Fibroblast of lung (primary cell): ENCODE data around the gene TACSTD2. TPM values are rescaled to one million over a fixed set of nuclear protein-coding genes. Genes with fewer than 3 reads are reported as not detected.
"Not testable (repeated sequence)": the region's sequence is repeated elsewhere in the genome, so short reads cannot be mapped to it uniquely, and the experiment has no call there.

Experiments
- DNase-seq, 2 donors: peaks; one replicate each; pipeline versions ENCODE4 v3.0.0 to v3.0.0-alpha.2; 2010; ENCODE audit warnings: low read depth in 2 of 2
- H2AFZ ChIP-seq: 2 replicates; pipeline ENCODE4 v1.5.1; 2012; ENCODE audit warnings: low read length, control low read depth, inconsistent platforms
- H3K27ac ChIP-seq: 2 replicates; pipeline ENCODE4 v1.5.1; 2011; ENCODE audit warnings: low read length, control low read depth; ENCODE audit not compliant: insufficient read depth
- H3K27me3 ChIP-seq: 2 replicates; pipeline ENCODE4 v1.5.1; 2011; ENCODE audit warnings: mild to moderate bottlenecking, low read length; ENCODE audit not compliant: control insufficient read depth, insufficient read depth
- H3K36me3 ChIP-seq: 2 replicates; pipeline ENCODE4 v1.5.1; 2011; ENCODE audit warnings: low read length; ENCODE audit not compliant: control insufficient read depth, insufficient read depth
- H3K4me1 ChIP-seq: 2 replicates; pipeline ENCODE4 v1.5.1; 2011; ENCODE audit warnings: low read length; ENCODE audit not compliant: control insufficient read depth, insufficient read depth; ENCODE audit errors: extremely low read depth
- H3K4me2 ChIP-seq: 2 replicates; pipeline ENCODE4 v1.5.1; 2011; ENCODE audit warnings: low read length, control low read depth; ENCODE audit not compliant: insufficient read depth; ENCODE audit errors: extremely low read depth
- H3K4me3 ChIP-seq, 4 experiments: fragments of 200-600 bp in 1 of 4; sonication (generic) in 1 of 4; replicated peaks in 1 of 4; 2 replicates each; pipeline ENCODE4 v1.5.1; 2011 to 2016; ENCODE audit warnings: low read length in 4 of 4, low read depth in 3 of 4, mild to moderate bottlenecking in 3 of 4, control low read depth in 2 of 4, inconsistent platforms in 1 of 4, mixed read lengths in 1 of 4; ENCODE audit not compliant: insufficient read depth in 1 of 4; ENCODE audit errors: control extremely low read depth in 1 of 4
- H3K79me2 ChIP-seq: 2 replicates; pipeline ENCODE4 v1.5.1; 2012; ENCODE audit warnings: mild to moderate bottlenecking, low read length, inconsistent platforms; ENCODE audit not compliant: control insufficient read depth, insufficient read depth
- H3K9ac ChIP-seq: 2 replicates; pipeline ENCODE4 v1.5.1; 2011; ENCODE audit warnings: mild to moderate bottlenecking, low read length, control low read depth; ENCODE audit not compliant: insufficient read depth
- H3K9me3 ChIP-seq: 2 replicates; pipeline ENCODE4 v1.5.1; 2012; ENCODE audit warnings: low read depth, low read length; ENCODE audit not compliant: control insufficient read depth, insufficient read depth
- H4K20me1 ChIP-seq: 2 replicates; pipeline ENCODE4 v1.5.1; 2011; ENCODE audit warnings: low read length; ENCODE audit not compliant: control insufficient read depth, insufficient read depth; ENCODE audit errors: extremely low read depth
- CTCF ChIP-seq, 2 donors: IDR thresholded peaks in 1 of 2; conservative IDR thresholded peaks in 1 of 2; 1 replicate in 1 of 2; 2 replicates in 1 of 2; pipeline ENCODE4 v1.5.1; 2011 to 2012; ENCODE audit warnings: low read length in 2 of 2, control low read depth in 1 of 2, inconsistent platforms in 1 of 2, low read depth in 1 of 2, mild to moderate bottlenecking in 1 of 2
- EZH2 ChIP-seq: IDR thresholded peaks from 2 replicates; pipeline ENCODE4 v1.5.1; 2012; ENCODE audit warnings: low read length, control low read depth, mild to moderate bottlenecking; ENCODE audit errors: missing control alignments
- polyA plus RNA-seq, 2 donors: library from polyadenylated mRNA; depleted of rRNA in 1 of 2; stranded (reverse) in 1 of 2; unstranded in 1 of 2; fragments of >200 nt; gene quantifications; 2 replicates each; pipeline ENCODE4 v1.2.1, GENCODE V29; 2011 to 2012; ENCODE audit warnings: missing spikeins in 1 of 2
- total RNA-seq: library from RNA; depleted of rRNA; stranded (reverse); fragments of >200 nt; gene quantifications from 2 replicates; pipeline ENCODE4 v1.2.1, GENCODE V29; 2014

Gene TACSTD2
- total and polyA plus RNA-seq, 2 donors (not counting 1 experiment from before 2014, with no cell fraction given), result 0.17 to 0.22 TPM

GRCh38 chr1:58561633-58562032 is 15.4 kb downstream of the TACSTD2 start:
- Histone ChIP-seq H3K4me2 (no peak overlapping the region), H2AFZ (no peak overlapping the region), H3K79me2 (no peaks in the 10 kb centered on the region), H3K4me3 (no peak overlapping the region), H3K9me3 (no peaks in the 10 kb centered on the region), H3K27me3 (peaks cover 2% of the 10 kb centered on the region), H3K27ac (no peak overlapping the region), H3K36me3 (no peaks in the 10 kb centered on the region), H4K20me1 (no peaks in the 10 kb centered on the region), H3K4me1 (no peaks in the 10 kb centered on the region), H3K9ac (no peak overlapping the region)
- no peak for DNase-seq
- no peak for TF ChIP-seq CTCF (conservative IDR thresholded peaks at IDR 0.05 in 1 of 2, IDR thresholded peaks at IDR 0.05 in 1 of 2; ENCODE audit: low read depth in 1 of 2, low read length in 2 of 2)
- TF ChIP-seq EZH2, result no peak

GRCh38 chr1:58555393-58555792 is 21.7 kb downstream of the TACSTD2 start:
- Histone ChIP-seq H3K4me3 (no peak overlapping the region), H3K27ac (no peak overlapping the region), H3K36me3 (no peaks in the 10 kb centered on the region), H3K9ac (no peak overlapping the region), H3K4me2 (no peak overlapping the region), H3K27me3 (peaks cover 6% of the 10 kb centered on the region), H3K79me2 (no peaks in the 10 kb centered on the region), H2AFZ (no peak overlapping the region), H3K9me3 (no peaks in the 10 kb centered on the region), H3K4me1 (no peaks in the 10 kb centered on the region), H4K20me1 (no peaks in the 10 kb centered on the region)
- no peak for DNase-seq
- TF ChIP-seq EZH2 (no peak), CTCF (conservative IDR thresholded peaks at IDR 0.05 in 1 of 2, IDR thresholded peaks at IDR 0.05 in 1 of 2; ENCODE audit: low read depth in 1 of 2, low read length in 2 of 2) (no peak)

- Histone ChIP-seq H4K20me1 (no peaks in the 10 kb centered on the region), H3K4me1 (no peaks in the 10 kb centered on the region), H3K9ac (no peak overlapping the region), H2AFZ (no peak overlapping the region), H3K27me3 (peaks cover 2% of the 10 kb centered on the region), H3K9me3 (no peaks in the 10 kb centered on the region), H3K79me2 (no peaks in the 10 kb centered on the region), H3K27ac (no peak overlapping the region), H3K4me3 (no peak overlapping the region), H3K36me3 (no peaks in the 10 kb centered on the region), H3K4me2 (no peak overlapping the region)
- no peak for DNase-seq
- TF ChIP-seq EZH2, result no peak
- TF ChIP-seq CTCF (conservative IDR thresholded peaks at IDR 0.05 in 1 of 2, IDR thresholded peaks at IDR 0.05 in 1 of 2; ENCODE audit: low read depth in 1 of 2, low read length in 2 of 2), result no peak
Observed at GRCh38 chr1:58551186-58552140, 25.6 kb downstream of the TACSTD2 start.

- H3K27ac ChIP-seq, H3K79me2 ChIP-seq, H3K9me3 ChIP-seq, H3K9ac ChIP-seq, DNase-seq, H2AFZ ChIP-seq, H3K4me3 ChIP-seq, H3K4me1 ChIP-seq, H3K4me2 ChIP-seq, H3K36me3 ChIP-seq, H3K27me3 ChIP-seq, H4K20me1 ChIP-seq: not testable (repeated sequence)
Observed at GRCh38 chr1:58549291-58549690, 27.8 kb downstream of the TACSTD2 start.
